HG03039 (cell line): ENCODE results near the gene FKBP7.
"Not testable (repeated sequence)": the region's sequence is repeated elsewhere in the genome, so short reads cannot be mapped to it uniquely, and the experiment has no call there.

ENCODE experiments used
- ATAC-seq: cut with Tn5 transposase; IDR thresholded peaks from one replicate; pipeline ENCODE4 v1.9.1; 2021; ENCODE audit warnings: mild to moderate bottlenecking, moderate library complexity; ENCODE audit not compliant: unreplicated experiment

The FKBP7 gene

GRCh38 chr2:178450524-178450773 lies 28.0 kb downstream of the FKBP7 start:
- ATAC-seq: peak; percentile 36

DNA sequence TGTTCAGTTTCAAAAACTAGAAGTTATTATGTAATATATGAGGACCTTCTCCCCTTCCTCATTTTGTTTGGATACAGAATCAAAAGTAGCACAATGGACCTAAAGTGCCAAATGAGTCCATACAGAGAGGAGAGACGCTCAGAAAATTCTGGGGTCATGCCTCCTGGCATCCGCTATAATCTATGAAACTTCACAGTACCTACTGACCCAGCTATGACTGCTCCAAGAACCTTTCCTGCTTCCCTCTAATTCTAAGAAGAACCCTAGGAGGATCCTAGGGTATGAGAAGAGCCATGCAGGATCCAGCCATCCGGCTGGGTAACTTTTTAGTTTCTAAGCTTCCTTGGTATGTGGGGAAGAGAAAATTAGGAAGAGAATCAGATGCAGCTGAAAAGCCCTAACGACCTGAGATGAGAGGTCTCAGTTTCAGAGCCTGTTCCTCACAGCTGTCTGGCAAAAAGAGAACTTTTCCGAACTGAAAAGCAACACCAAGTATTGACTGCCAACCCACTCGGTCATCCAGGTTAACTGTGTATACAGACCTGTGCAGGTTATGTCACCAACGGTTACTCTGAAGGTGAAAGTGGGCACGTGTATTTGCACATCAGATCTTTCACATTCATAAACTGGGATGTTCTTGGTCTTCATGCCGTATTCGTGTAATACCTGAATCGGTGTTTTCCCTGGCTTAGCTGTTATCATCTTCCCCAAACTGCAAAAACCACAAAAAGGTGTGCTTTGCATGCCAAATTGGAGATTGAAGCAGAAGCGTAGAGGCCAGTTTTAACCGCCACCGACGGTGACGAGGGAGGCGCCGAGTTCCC lies 28.5 kb downstream of the FKBP7 start:
- peak; percentile 3 for ATAC-seq

DNA sequence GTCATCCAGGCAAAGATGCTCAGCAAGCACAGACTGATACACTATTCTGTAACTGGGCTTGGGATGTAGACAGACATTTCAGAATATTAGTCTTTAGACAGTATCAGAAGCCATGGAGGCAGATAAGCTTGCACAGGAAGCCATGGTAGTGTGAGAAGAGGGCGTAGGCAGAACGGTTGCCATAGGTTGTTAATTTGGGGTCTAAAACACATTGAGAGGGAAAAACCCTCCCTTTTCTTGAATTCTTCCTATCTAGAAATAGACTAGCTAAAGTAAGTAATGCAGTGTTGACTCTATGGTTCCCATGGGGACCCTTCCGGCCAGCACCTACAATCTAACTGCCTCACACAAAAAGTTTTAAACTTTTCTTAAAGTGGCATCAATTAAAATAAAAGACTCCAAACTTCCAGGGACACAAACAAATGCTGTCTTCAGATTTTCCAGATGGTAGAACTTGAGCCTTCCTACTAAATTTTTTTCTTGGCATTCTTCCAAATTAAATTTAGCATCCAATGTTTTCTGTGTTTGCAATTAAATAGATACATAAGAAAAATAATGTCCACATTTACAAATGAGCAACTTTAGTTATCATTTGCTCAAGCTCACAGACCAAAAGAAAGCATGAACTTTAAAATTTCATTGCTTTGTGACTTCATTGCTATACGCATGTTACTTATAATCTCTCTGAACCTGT lies 29.3 kb downstream of the FKBP7 start:
- no peak for ATAC-seq

DNA sequence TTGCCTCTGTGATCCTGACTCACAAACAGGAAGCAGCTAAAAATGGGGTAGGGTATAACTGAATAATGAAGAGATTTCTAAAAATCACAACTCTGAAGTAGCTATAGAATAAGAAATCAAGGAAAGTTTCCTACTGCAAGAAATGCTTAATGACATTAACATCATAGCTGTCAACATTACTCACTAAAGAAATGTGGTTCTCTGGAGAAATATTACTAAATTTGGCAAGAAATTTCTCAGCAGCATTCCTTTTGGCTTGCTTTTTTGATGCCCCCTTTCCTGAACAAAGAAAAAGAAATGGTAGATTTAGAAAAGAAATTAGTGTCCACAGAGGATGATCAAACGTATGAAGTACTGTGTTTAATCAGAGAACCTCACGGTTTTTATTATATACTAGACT lies 37.0 kb downstream of the FKBP7 start:
- ATAC-seq: no peak

GRCh38 chr2:178436662-178437061 lies 41.7 kb downstream of the FKBP7 start:
- no peak for ATAC-seq

GRCh38 chr2:178429336-178429735 lies 49.1 kb downstream of the FKBP7 start:
- ATAC-seq: no peak

DNA sequence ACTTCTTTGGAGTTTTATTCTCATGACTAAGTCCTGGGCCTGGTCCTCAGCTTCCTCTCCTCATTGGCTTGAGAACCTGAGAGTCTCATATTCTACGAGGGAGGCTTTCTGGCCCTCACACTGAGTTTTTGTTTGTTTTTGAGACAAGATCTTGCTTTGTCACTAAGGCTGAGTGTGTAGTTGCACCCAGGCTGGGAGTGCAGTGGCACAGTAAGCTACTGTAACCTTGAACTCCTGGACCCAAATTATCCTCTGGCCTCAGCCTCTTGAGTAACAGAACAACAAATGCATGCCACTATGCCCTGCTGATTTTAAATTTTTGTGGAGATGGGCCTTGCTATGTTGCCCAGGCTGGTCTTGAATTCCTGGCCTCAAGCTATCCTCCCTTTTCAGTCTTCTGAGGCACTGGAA lies 50.0 kb downstream of the FKBP7 start:
- no peak for ATAC-seq

DNA sequence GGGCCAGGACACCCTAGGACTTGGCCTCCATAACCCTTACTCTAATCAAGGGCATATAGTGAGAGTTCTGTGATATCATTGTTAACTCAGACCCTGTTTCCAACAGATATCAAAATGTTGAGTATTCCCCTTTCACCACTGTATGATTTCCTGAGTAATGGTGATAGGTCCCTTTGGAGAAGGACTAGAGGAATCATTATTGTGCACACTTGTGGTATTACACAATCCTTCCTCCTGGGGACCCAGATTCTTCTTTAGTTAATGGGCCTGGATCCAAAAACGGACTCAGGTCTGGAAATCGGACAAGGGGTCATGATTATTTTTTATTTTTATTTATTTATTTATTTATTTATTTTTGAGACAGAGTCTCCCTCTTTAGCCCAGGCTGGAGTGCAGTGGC lies 50.9 kb downstream of the FKBP7 start:
- no peak for ATAC-seq

DNA sequence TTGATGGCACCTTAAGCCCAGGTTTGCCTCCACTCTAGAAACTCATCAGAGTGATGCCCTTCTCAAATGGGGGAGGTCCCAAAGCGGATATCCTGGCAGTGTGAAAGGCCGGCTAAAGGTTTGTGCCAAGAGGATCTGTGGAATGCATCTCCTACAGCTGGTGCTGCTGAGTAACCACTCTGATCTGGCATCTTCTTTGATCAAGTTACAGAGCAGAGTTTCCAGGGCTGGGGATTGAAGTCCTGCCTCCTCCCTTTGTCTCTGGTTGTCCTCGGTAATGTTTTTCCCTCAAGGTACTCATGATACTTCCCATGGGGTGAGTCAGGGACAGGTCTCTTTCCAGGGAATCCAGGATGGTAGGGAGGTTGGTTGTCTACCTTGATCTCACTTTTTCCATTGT lies 52.0 kb downstream of the FKBP7 start:
- ATAC-seq: no peak

GRCh38 chr2:178425255-178425827 lies 53.1 kb downstream of the FKBP7 start:
- no peak for ATAC-seq

- ATAC-seq: not testable (repeated sequence)
Measured at GRCh38 chr2:178423746-178424145, 54.7 kb downstream of the FKBP7 start.

DNA sequence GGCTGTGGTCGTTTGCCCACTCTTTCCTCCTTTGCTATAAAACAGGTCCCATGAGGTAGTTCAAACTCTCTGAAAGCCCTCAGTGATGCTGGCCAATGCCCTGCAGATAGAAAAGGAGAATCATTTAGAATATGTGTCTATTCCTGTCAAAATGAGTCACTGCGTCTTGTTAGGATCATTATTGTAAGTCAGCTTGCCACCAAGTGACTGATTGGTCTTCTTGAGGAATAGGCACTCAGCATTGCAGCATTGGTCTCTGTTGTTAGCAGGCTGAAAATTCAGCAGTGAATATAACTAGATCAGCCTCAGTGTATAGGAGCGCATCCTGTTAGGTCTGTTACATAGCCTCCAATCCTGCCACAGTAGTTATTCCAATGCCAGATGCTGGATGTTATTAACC lies 56.3 kb downstream of the FKBP7 start:
- no peak for ATAC-seq

- no peak for ATAC-seq
Measured at GRCh38 chr2:178420463-178420999, 57.9 kb downstream of the FKBP7 start.

DNA sequence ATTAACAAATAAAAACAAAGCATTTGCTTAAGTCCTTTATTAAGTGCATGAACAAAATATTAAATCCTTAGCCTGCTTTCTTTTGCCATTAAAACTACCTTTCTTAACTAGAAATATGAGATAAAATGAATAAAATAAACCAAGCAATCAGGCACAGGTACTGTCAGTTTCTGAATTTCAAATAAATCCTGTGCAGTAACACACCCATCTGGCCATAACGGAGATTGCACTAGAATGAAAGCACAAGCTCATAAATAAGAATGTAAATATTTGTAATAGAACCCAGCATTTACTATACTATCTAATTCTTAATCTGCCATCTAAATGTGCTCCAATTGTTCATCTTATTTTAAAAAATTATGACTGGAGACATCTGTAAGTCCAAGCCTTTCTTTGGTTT lies 59.3 kb downstream of the FKBP7 start:
- ATAC-seq: no peak

- ATAC-seq: no peak
Measured at GRCh38 chr2:178418426-178418825, 60.0 kb downstream of the FKBP7 start.

GRCh38 chr2:178417916-178418315 lies 60.5 kb downstream of the FKBP7 start:
- ATAC-seq: no peak

- no peak for ATAC-seq
Measured at GRCh38 chr2:178415979-178416378, 62.4 kb downstream of the FKBP7 start.

DNA sequence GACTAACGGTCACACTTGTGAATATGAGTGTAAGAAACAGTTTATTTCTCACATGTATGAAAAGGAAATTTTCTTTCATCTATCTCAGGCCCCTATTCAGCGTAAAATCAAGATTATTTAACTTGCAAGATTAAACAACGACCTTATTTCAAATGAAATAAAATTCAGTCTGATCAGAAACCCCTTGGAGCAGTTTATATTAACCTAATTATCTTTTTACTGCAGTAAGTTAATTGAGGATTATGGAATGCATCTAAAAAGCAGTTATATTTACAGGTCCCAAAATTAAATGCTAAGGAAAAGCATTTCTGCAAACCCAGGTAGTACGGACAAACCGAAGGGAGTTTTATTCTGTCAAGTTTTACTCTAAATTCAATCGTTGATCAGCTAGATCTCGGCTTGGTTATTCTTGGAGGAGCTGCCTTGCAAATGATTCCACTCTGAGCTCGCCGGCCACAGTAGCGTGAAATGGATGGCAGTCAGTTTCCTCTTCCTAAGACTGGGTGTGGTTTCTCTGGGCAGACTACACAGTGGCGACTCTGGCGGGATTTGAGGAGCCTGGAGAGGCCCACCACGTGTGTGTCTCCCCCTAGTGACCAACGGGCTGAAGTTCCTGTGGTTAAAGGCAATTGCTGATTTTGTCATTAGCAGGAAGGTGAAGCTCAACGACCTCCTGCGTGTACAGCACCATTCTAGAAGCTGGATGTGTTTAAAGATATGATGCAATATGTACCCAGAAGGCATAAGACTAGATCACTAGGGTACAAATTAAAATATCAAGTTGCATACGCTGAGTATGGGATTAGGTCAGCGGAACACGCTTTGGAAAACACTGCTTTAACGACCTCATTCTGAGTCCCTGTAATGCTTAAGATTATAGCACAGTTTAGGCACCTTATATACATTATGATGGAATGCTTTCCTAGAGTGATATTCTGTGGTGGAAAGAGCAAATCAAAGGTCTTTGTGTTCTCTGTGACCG lies 63.8 kb downstream of the FKBP7 start:
- ATAC-seq: peak; percentile 80
